ENCODE results near the gene NFAM1. TPM values are rescaled to one million over a fixed set of nuclear protein-coding genes. Genes with fewer than 3 reads are reported as not detected.

Gene NFAM1
- total RNA-seq, result under 1 TPM; 0.11 to 0.21 TPM

DNA sequence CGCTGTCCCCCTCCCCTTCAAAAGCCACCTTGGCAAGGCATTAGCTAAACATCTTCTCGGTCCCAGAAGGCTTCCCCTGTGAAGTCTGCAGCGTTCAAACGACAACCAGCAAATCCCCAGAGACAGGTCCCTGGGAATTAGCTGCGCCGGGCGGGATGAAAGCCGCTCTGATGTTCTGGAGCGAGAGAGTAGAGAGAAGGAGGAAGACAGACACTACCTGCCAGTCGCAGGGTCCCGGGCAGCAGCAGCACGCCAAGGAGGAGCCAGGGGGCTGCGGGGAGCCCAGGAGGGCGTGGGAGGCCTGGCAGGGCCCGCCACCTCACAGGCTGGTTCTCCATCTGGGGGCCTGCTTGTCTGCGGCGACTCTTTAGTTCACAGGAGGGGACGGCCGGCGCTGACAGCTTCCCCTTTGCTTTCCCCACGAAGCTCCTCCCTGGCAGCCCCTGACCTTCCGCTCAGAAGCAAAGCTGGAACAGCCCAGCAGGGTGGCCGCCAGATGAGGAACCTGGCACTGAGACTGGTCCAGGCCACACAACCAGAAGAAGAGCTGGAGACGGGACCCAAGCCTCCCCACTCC lies at the start of gene NFAM1:
Gene NFAM1, minus strand, starts transcription at position 384 of the 577 bp plus-strand sequence. Its CDS starts 46 bp downstream, at position 338.
- DNase-seq, result no peak
- no peaks in the 10 kb centered on the region for H3K36me3 Mint-ChIP-seq (ENCODE audit: low read depth)
- peaks cover under 1% of the 10 kb centered on the region for H3K4me1 Mint-ChIP-seq
- intact Hi-C loops (cut with DNase I, micrococcal nuclease), result no loop called here
- ChIA-PET POLR2A (no interaction called here), CTCF (interaction anchor here (1.0 kb wide), 1 partner anchor 12 kb away, joined by 4 read pairs; no protein-coding TSS in a partner anchor)
- no peak within 1 kb of the TSS for H3K4me3 Mint-ChIP-seq
- H3K9me3 Mint-ChIP-seq (ENCODE audit: low read depth), result no peaks in the 10 kb centered on the region
- peaks cover 13% of the 10 kb centered on the region for H3K27me3 Mint-ChIP-seq
- no peak for ATAC-seq
- no peak within 1 kb of the TSS for H3K27ac Mint-ChIP-seq

GRCh38 chr22:42475122-42475521 lies 42.9 kb upstream of the NFAM1 start:
- DNase-seq (no peak), ATAC-seq (no peak)
- no peak overlapping the region for H3K4me3 Mint-ChIP-seq
- no peaks in the 10 kb centered on the region for H3K36me3 Mint-ChIP-seq (ENCODE audit: low read depth)
- no peaks in the 10 kb centered on the region for H3K27me3 Mint-ChIP-seq
- peaks cover 9% of the 10 kb centered on the region for H3K4me1 Mint-ChIP-seq
- intact Hi-C loops (cut with DNase I, micrococcal nuclease), result no loop called here
- H3K27ac Mint-ChIP-seq, result no peak overlapping the region
- CTCF ChIA-PET, result interaction anchor here (0.6 to 1.5 kb wide), 5 partner anchors 37 to 531 kb away, joined by 3 read pairs; no protein-coding TSS in a partner anchor
- POLR2A ChIA-PET, result no interaction called here
- no peaks in the 10 kb centered on the region for H3K9me3 Mint-ChIP-seq (ENCODE audit: low read depth)

DNA sequence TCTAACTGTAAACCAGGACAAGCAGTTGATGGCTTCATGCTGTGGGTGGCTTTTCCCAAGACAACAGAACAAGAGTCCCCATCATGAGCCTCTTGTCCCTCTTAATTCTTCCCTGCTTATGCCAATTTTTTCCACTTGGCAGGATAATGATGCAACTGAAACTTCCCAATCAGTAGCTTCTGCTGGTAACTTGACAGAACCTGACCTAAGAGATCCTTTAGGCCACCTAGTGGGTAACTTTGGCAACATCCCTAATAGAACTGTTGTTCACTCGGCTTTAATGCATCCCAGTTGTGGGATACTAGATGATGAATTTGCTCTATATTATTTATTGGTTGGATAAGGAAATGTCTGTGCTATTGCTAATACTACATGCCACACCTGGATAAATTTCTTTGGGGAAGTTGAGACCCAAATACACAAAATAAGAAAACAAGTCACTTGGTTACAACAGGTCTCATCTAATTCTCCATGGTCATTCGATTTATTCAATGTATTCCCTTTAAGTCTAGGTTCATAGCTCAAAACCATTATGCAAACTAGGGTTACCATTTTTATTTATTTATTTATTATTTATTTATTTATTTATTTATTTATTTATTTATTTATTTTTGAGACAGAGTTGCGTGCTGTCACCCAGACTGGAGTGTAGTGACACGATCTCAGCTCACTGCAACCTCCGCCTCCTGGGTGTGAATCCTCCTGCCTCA lies 41.4 kb upstream of the NFAM1 start:
- intact Hi-C loops (cut with DNase I, micrococcal nuclease), result no loop called here
- H3K4me3 Mint-ChIP-seq, result no peak overlapping the region
- H3K36me3 Mint-ChIP-seq (ENCODE audit: low read depth), result no peaks in the 10 kb centered on the region
- H3K4me1 Mint-ChIP-seq, result peaks cover 6% of the 10 kb centered on the region
- no peaks in the 10 kb centered on the region for H3K9me3 Mint-ChIP-seq (ENCODE audit: low read depth)
- ATAC-seq, result peak; percentile 64
- H3K27me3 Mint-ChIP-seq, result no peaks in the 10 kb centered on the region
- ChIA-PET CTCF (interaction anchor here (0.7 to 1.9 kb wide), 11 partner anchors 9 to 509 kb away, joined by 3 to 8 read pairs (median 3); no protein-coding TSS in a partner anchor), POLR2A (interaction anchor here (0.6 kb wide), 1 partner anchor 40 kb away, joined by 4 read pairs; no protein-coding TSS in a partner anchor)
- H3K27ac Mint-ChIP-seq, result no peak overlapping the region
- no peak for DNase-seq

DNA sequence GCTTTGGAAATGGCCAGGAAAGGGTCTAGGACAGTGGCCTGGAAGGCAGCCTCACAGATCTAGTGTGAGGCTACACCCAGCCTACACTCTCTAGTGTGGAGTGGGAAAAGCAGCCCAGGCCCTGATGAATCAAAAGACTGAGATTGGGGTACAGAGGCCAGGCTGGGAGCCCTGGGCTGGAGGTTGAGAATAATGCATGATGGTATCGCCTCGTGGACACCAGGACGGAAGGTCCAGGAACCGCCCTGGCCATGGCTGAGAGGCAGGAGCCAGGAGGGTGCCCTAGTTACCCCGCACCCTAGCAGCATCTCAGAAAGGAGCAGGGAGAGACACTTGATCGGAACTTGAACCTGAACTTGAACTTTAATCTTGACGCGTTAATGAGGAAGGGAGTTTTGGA lies 40.5 kb upstream of the NFAM1 start:
- no peak for ATAC-seq
- no peaks in the 10 kb centered on the region for H3K4me1 Mint-ChIP-seq
- no peaks in the 10 kb centered on the region for H3K9me3 Mint-ChIP-seq (ENCODE audit: low read depth)
- H3K27ac Mint-ChIP-seq, result no peak overlapping the region
- H3K27me3 Mint-ChIP-seq, result no peaks in the 10 kb centered on the region
- CTCF ChIA-PET, result interaction anchor here (0.9 to 1.9 kb wide), 4 partner anchors 14 to 89 kb away, joined by 3 to 8 read pairs (median 3); no protein-coding TSS in a partner anchor
- intact Hi-C loops (cut with DNase I, micrococcal nuclease), result no loop called here
- no peak overlapping the region for H3K4me3 Mint-ChIP-seq
- POLR2A ChIA-PET, result no interaction called here
- no peak for DNase-seq
- no peaks in the 10 kb centered on the region for H3K36me3 Mint-ChIP-seq (ENCODE audit: low read depth)

DNA sequence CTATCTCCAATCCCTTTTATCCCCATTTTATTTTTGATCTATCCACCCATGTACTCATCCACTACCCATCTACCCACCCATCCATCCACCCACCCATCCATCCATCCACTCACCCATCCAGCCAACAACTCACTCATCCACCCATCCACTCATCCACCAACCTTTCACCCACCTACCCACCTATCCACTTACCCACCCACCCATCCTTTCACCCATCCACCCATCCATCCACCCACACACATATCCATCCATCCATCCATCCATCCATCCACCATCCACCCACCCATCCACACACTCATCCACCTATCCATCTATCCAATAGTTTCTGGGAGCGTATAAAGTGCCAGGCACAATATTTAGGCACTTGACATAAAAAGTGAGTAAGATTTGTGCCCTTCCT lies 39.2 kb upstream of the NFAM1 start:
- ATAC-seq, result no peak
- POLR2A ChIA-PET, result no interaction called here
- CTCF ChIA-PET, result interaction anchor here (1.2 to 1.9 kb wide), 2 partner anchors 27 to 28 kb away, joined by 8 read pairs; no protein-coding TSS in a partner anchor
- no peaks in the 10 kb centered on the region for H3K9me3 Mint-ChIP-seq (ENCODE audit: low read depth)
- no peak overlapping the region for H3K4me3 Mint-ChIP-seq
- intact Hi-C loops (cut with DNase I, micrococcal nuclease), result no loop called here
- no peak overlapping the region for H3K27ac Mint-ChIP-seq
- H3K27me3 Mint-ChIP-seq, result no peaks in the 10 kb centered on the region
- H3K36me3 Mint-ChIP-seq (ENCODE audit: low read depth), result no peaks in the 10 kb centered on the region
- DNase-seq, result no peak
- H3K4me1 Mint-ChIP-seq, result no peaks in the 10 kb centered on the region

- no peak for DNase-seq
- no peaks in the 10 kb centered on the region for H3K9me3 Mint-ChIP-seq (ENCODE audit: low read depth)
- POLR2A ChIA-PET, result no interaction called here
These were observed 38.3 kb upstream of the NFAM1 start for GRCh38 chr22:42470366-42471082.

GRCh38 chr22:42468841-42469240 lies 36.6 kb upstream of the NFAM1 start:
- ChIA-PET CTCF (no interaction called here), POLR2A (interaction anchor here (0.6 kb wide), 1 partner anchor 12 kb away, joined by 3 read pairs; no protein-coding TSS in a partner anchor)
- ATAC-seq (no peak), DNase-seq (no peak)
- Mint-ChIP-seq H3K27ac (no peak overlapping the region), H3K9me3 (ENCODE audit: low read depth) (no peaks in the 10 kb centered on the region), H3K36me3 (ENCODE audit: low read depth) (no peaks in the 10 kb centered on the region), H3K4me1 (no peaks in the 10 kb centered on the region), H3K4me3 (no peak overlapping the region), H3K27me3 (peaks cover 2% of the 10 kb centered on the region)
- intact Hi-C loops (cut with DNase I, micrococcal nuclease), result no loop called here

More at GRCh38 chr22:42470366-42471082, 38.3 kb upstream of the NFAM1 start:
- Mint-ChIP-seq H3K36me3 (ENCODE audit: low read depth) (no peaks in the 10 kb centered on the region), H3K4me3 (no peak overlapping the region), H3K4me1 (no peaks in the 10 kb centered on the region), H3K27ac (no peak overlapping the region), H3K27me3 (no peaks in the 10 kb centered on the region)
- no peak for ATAC-seq
- CTCF ChIA-PET, result interaction anchor here (0.6 to 1.2 kb wide), 3 partner anchors 26 to 293 kb away, joined by 3 to 8 read pairs (median 3); no protein-coding TSS in a partner anchor
- intact Hi-C loops (cut with DNase I, micrococcal nuclease), result no loop called here

- ChIA-PET POLR2A (no interaction called here), CTCF (interaction anchor here (0.7 to 1.1 kb wide), 2 partner anchors 10 to 97 kb away, joined by 3 read pairs; no protein-coding TSS in a partner anchor)
- intact Hi-C loops (cut with DNase I, micrococcal nuclease), result no loop called here
- Mint-ChIP-seq H3K27me3 (peaks cover 20% of the 10 kb centered on the region), H3K36me3 (ENCODE audit: low read depth) (no peaks in the 10 kb centered on the region), H3K27ac (no peak overlapping the region), H3K4me1 (peaks cover 5% of the 10 kb centered on the region), H3K9me3 (ENCODE audit: low read depth) (no peaks in the 10 kb centered on the region), H3K4me3 (no peak overlapping the region)
- ATAC-seq, result no peak
- no peak for DNase-seq
These were observed 29.8 kb upstream of the NFAM1 start for GRCh38 chr22:42462016-42462415.

DNA sequence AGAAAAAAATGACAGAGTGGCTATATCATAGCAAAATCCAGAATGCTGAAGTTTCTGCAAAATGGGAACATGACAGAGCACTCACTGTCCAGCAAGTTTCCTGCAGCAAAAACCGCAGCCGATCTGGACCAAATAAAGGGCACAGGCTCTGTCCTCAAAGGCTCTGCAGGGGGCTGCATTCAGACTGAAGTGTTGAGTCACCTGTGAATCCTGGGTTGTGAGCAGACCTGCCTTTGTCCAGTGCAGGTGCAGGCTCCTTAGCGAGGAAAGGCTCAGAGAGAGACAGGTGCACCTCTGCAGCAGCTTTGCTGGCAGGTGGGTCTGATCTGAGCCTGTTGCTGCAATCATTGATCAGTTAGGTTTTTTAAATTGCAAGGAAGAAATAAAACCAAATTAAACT lies 29.3 kb upstream of the NFAM1 start:
- ChIA-PET CTCF (interaction anchor here (0.7 to 1.1 kb wide), 2 partner anchors 9 to 96 kb away, joined by 3 read pairs; no protein-coding TSS in a partner anchor), POLR2A (no interaction called here)
- intact Hi-C loops (cut with DNase I, micrococcal nuclease), result no loop called here
- Mint-ChIP-seq H3K4me3 (no peak overlapping the region), H3K36me3 (ENCODE audit: low read depth) (no peaks in the 10 kb centered on the region), H3K27me3 (peaks cover 20% of the 10 kb centered on the region), H3K4me1 (peaks cover 5% of the 10 kb centered on the region), H3K9me3 (ENCODE audit: low read depth) (no peaks in the 10 kb centered on the region), H3K27ac (no peak overlapping the region)
- DNase-seq (no peak), ATAC-seq (no peak)

- DNase-seq (no peak), ATAC-seq (no peak)
- Mint-ChIP-seq H3K4me1 (peaks cover 5% of the 10 kb centered on the region), H3K27ac (no peak overlapping the region), H3K4me3 (no peak overlapping the region), H3K27me3 (peaks cover 20% of the 10 kb centered on the region), H3K36me3 (ENCODE audit: low read depth) (no peaks in the 10 kb centered on the region), H3K9me3 (ENCODE audit: low read depth) (no peaks in the 10 kb centered on the region)
- ChIA-PET POLR2A (interaction anchor here (0.6 to 0.7 kb wide), 2 partner anchors 242 to 315 kb away, joined by 3 to 6 read pairs; no protein-coding TSS in a partner anchor), CTCF (interaction anchor here (0.6 to 1.2 kb wide), 3 partner anchors 8 to 1730 kb away, joined by 3 to 5 read pairs (median 3); no protein-coding TSS in a partner anchor)
- intact Hi-C loops (cut with DNase I, micrococcal nuclease), result no loop called here
These were observed 27.3 kb upstream of the NFAM1 start for GRCh38 chr22:42459287-42460063.

All from activated CD4-positive, alpha-beta T cell treated with anti-CD3 and anti-CD28 coated beads for 36 hours (primary cell).